ENCODE measurements around the gene TMED8. TPM values are rescaled to one million over a fixed set of nuclear protein-coding genes. Genes with fewer than 3 reads are reported as not detected.

Gene TMED8
- total and polyA plus RNA-seq, 8 donors = 12.7 to 19.8 (median 16.6) TPM

- H3K4me3 ChIP-seq = no peak overlapping the region
- no peak for TF ChIP-seq CTCF (IDR thresholded peaks at IDR 0.05)
- H3K4me1 ChIP-seq = peaks cover 5 to 34% of the 10 kb centered on the region in 2 donors
- intact Hi-C loops (cut with DNase I) = no loop called here
- ATAC-seq (no peak), DNase-seq (no peak)
- no peaks in the 10 kb centered on the region for H3K9me3 ChIP-seq
- no peaks in the 10 kb centered on the region for H3K36me3 ChIP-seq
- no peak overlapping the region for H3K27ac ChIP-seq
- H3K27me3 ChIP-seq = no peaks in the 10 kb centered on the region
Observed at GRCh38 chr14:77378701-77379100, 1.8 kb upstream of the TMED8 start.

- intact Hi-C loops (cut with DNase I) = no loop called here
- ATAC-seq = peak; percentile 4
Observed at GRCh38 chr14:77377502-77377844, 579 bp upstream of the TMED8 start.

GRCh38 chr14:77375973-77376770 is 722 bp downstream of the TMED8 start:
- ATAC-seq = peak; percentile 9
- Histone ChIP-seq H3K36me3 (no peaks in the 10 kb centered on the region), H3K4me3 (peak overlapping the region; percentile 75 to 95), H3K27me3 (no peaks in the 10 kb centered on the region), H3K9me3 (no peaks in the 10 kb centered on the region), H3K27ac (peak overlapping the region; percentile 85 to 90), H3K4me1 (peaks cover 5 to 40% of the 10 kb centered on the region in 2 donors)
- TF ChIP-seq CTCF (IDR thresholded peaks at IDR 0.05) = no peak
- intact Hi-C loops (cut with DNase I) = no loop called here
- DNase-seq = peak; percentile 17 to 85 (median 30)

More at GRCh38 chr14:77377502-77377844, 579 bp upstream of the TMED8 start:
- DNase-seq = no peak
- H3K9me3 ChIP-seq = no peaks in the 10 kb centered on the region
- H3K27ac ChIP-seq = peak overlapping the region in 1 of 2 donors; percentile 90
- peaks cover 5 to 36% of the 10 kb centered on the region in 2 donors for H3K4me1 ChIP-seq
- H3K4me3 ChIP-seq = peak overlapping the region; percentile 75 to 95
- H3K36me3 ChIP-seq = no peaks in the 10 kb centered on the region
- TF ChIP-seq CTCF (IDR thresholded peaks at IDR 0.05) = no peak
- H3K27me3 ChIP-seq = no peaks in the 10 kb centered on the region

- Histone ChIP-seq H3K36me3 (no peaks in the 10 kb centered on the region), H3K9me3 (no peaks in the 10 kb centered on the region), H3K4me3 (peak overlapping the region in 1 of 2 donors; percentile 75), H3K27me3 (no peaks in the 10 kb centered on the region), H3K27ac (no peak overlapping the region), H3K4me1 (peaks cover 5 to 40% of the 10 kb centered on the region in 2 donors)
- DNase-seq = no peak
- ATAC-seq = no peak
- intact Hi-C loops (cut with DNase I) = no loop called here
- TF ChIP-seq CTCF (IDR thresholded peaks at IDR 0.05) = no peak
Observed at GRCh38 chr14:77375164-77375950, 1.5 kb downstream of the TMED8 start.

GRCh38 chr14:77372304-77372841 is 4.5 kb downstream of the TMED8 start:
- no peaks in the 10 kb centered on the region for H3K36me3 ChIP-seq
- intact Hi-C loops (cut with DNase I) = no loop called here
- no peak for DNase-seq
- TF ChIP-seq CTCF (IDR thresholded peaks at IDR 0.05) = no peak
- peaks cover 5 to 26% of the 10 kb centered on the region in 2 donors for H3K4me1 ChIP-seq
- H3K9me3 ChIP-seq = no peaks in the 10 kb centered on the region
- H3K27me3 ChIP-seq = no peaks in the 10 kb centered on the region
- H3K27ac ChIP-seq = no peak overlapping the region
- no peak overlapping the region for H3K4me3 ChIP-seq
- ATAC-seq = no peak

Measured in left lung (tissue), 10 donors.